Measurements from ENCODE around the gene ATP6V1C2. TPM values are rescaled to one million over a fixed set of nuclear protein-coding genes. Genes with fewer than 3 reads are reported as not detected.
A peak's percentile ranks its signal among the peaks of the same experiment; 100 is the strongest.

The ATP6V1C2 gene
- total and polyA plus RNA-seq, 9 of the 15 experiments (the other 6 are each of a cell fraction or from before 2014, with no cell fraction given): 0.01 to 0.31 (median 0.10) TPM; not detected in 4

DNA sequence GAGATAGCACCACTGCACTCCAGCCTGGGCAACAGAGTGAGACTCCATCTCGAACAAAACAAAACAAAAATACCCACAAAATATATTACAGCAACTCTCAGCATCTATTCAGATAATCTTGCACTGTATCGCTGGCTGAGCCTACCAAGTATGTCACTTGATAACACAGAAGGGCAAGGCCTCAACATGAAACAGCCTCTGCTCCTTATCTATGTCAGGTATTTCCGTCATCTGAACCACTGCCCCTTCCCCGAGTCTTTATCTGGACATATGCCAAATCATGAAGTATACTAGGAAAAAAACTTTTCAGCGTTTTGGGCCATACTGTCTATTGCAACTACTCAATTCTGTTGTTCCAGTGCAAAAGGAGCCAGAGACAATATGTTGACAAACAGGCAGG lies 73.4 kb downstream of the ATP6V1C2 start (continued):
- TF ChIP-seq, protein P1, sequence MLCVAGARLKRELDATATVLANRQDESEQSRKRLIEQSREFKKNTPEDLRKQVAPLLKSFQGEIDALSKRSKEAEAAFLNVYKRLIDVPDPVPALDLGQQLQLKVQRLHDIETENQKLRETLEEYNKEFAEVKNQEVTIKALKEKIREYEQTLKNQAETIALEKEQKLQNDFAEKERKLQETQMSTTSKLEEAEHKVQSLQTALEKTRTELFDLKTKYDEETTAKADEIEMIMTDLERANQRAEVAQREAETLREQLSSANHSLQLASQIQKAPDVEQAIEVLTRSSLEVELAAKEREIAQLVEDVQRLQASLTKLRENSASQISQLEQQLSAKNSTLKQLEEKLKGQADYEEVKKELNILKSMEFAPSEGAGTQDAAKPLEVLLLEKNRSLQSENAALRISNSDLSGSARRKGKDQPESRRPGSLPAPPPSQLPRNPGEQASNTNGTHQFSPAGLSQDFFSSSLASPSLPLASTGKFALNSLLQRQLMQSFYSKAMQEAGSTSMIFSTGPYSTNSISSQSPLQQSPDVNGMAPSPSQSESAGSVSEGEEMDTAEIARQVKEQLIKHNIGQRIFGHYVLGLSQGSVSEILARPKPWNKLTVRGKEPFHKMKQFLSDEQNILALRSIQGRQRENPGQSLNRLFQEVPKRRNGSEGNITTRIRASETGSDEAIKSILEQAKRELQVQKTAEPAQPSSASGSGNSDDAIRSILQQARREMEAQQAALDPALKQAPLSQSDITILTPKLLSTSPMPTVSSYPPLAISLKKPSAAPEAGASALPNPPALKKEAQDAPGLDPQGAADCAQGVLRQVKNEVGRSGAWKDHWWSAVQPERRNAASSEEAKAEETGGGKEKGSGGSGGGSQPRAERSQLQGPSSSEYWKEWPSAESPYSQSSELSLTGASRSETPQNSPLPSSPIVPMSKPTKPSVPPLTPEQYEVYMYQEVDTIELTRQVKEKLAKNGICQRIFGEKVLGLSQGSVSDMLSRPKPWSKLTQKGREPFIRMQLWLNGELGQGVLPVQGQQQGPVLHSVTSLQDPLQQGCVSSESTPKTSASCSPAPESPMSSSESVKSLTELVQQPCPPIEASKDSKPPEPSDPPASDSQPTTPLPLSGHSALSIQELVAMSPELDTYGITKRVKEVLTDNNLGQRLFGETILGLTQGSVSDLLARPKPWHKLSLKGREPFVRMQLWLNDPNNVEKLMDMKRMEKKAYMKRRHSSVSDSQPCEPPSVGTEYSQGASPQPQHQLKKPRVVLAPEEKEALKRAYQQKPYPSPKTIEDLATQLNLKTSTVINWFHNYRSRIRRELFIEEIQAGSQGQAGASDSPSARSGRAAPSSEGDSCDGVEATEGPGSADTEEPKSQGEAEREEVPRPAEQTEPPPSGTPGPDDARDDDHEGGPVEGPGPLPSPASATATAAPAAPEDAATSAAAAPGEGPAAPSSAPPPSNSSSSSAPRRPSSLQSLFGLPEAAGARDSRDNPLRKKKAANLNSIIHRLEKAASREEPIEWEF (CRISPR knock-in tag; IDR thresholded peaks at IDR 0.05): no peak
- TF ChIP-seq, protein P2, sequence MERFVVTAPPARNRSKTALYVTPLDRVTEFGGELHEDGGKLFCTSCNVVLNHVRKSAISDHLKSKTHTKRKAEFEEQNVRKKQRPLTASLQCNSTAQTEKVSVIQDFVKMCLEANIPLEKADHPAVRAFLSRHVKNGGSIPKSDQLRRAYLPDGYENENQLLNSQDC (CRISPR knock-in tag; IDR thresholded peaks at IDR 0.05): no peak
- TF ChIP-seq JUN (IDR thresholded peaks at IDR 0.05; ENCODE audit: borderline replicate concordance, low read depth, low read length) (no peak), JUN (CRISPR knock-in tag; IDR thresholded peaks at IDR 0.05; ENCODE audit: borderline replicate concordance) (no peak), RFX5 (IDR thresholded peaks at IDR 0.05; ENCODE audit: low read depth, low read length) (no peak), PTRF (tag; IDR thresholded peaks at IDR 0.05) (no peak), SRF (CRISPR knock-in tag; IDR thresholded peaks at IDR 0.05) (no peak), ZNF212 (CRISPR knock-in tag; IDR thresholded peaks at IDR 0.05) (no peak), FOXP1 (CRISPR knock-in tag; IDR thresholded peaks at IDR 0.05) (no peak), SMARCE1 (IDR thresholded peaks at IDR 0.05) (no peak), BRF1 (IDR thresholded peaks at IDR 0.05; ENCODE audit: borderline replicate concordance, extremely low read depth, insufficient read length) (no peak), SREBF2 (CRISPR knock-in tag; IDR thresholded peaks at IDR 0.05) (no peak), PRMT5 (CRISPR knock-in tag; IDR thresholded peaks at IDR 0.05) (no peak), NR1H2 (CRISPR knock-in tag; IDR thresholded peaks at IDR 0.05) (no peak), NBN (IDR thresholded peaks at IDR 0.05; ENCODE audit: low read depth) (no peak), BRCA1 (IDR thresholded peaks at IDR 0.05) (no peak), BRCA1 (CRISPR knock-in tag; IDR thresholded peaks at IDR 0.05) (no peak), MEF2A (IDR thresholded peaks at IDR 0.05; ENCODE audit: control insufficient read depth, low read depth, low read length) (no peak), ZNF121 (CRISPR knock-in tag; conservative IDR thresholded peaks at IDR 0.05) (peak; percentile 34; the same call in 1 of the 2 replicates), ETV1 (tag; conservative IDR thresholded peaks at IDR 0.05; ENCODE audit: low read depth) (0 out of 2 replicates have a peak, but pooled peaks have one; percentile 22), ATF7 (IDR thresholded peaks at IDR 0.05) (0 out of 2 replicates have a peak, but pooled peaks have one; percentile 22)
- TF ChIP-seq, protein P3, sequence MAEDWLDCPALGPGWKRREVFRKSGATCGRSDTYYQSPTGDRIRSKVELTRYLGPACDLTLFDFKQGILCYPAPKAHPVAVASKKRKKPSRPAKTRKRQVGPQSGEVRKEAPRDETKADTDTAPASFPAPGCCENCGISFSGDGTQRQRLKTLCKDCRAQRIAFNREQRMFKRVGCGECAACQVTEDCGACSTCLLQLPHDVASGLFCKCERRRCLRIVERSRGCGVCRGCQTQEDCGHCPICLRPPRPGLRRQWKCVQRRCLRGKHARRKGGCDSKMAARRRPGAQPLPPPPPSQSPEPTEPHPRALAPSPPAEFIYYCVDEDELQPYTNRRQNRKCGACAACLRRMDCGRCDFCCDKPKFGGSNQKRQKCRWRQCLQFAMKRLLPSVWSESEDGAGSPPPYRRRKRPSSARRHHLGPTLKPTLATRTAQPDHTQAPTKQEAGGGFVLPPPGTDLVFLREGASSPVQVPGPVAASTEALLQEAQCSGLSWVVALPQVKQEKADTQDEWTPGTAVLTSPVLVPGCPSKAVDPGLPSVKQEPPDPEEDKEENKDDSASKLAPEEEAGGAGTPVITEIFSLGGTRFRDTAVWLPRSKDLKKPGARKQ (CRISPR knock-in tag; IDR thresholded peaks at IDR 0.05): no peak
- TF ChIP-seq, protein P4, sequence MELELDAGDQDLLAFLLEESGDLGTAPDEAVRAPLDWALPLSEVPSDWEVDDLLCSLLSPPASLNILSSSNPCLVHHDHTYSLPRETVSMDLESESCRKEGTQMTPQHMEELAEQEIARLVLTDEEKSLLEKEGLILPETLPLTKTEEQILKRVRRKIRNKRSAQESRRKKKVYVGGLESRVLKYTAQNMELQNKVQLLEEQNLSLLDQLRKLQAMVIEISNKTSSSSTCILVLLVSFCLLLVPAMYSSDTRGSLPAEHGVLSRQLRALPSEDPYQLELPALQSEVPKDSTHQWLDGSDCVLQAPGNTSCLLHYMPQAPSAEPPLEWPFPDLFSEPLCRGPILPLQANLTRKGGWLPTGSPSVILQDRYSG (tag; conservative IDR thresholded peaks at IDR 0.05; ENCODE audit: low read depth): no peak

Data from K562 (cell line).